HepG2 (cell line): Measurements from ENCODE around the gene TBC1D14. TPM values are rescaled to one million over a fixed set of nuclear protein-coding genes. Genes with fewer than 3 reads are reported as not detected.

Experiments used
- ATAC-seq: fragments of 200-7000 bp; cut with Tn5 transposase; 3 replicates; pipeline ENCODE4 v1.9.1; 2020; ENCODE audit warnings: mild to moderate bottlenecking, moderate library complexity
- BruUV-seq: library from RNA; stranded (reverse); fragments of 400-500 nt; replicated peaks from 2 replicates; lab custom pipeline; 2021; lab: Mats Ljungman, UMichigan
- CTCF ChIA-PET: fragments of 300-600 bp; formaldehyde crosslinking; extraction: SDS; loops from one replicate; lab custom pipeline; 2021; ENCODE audit warnings: low total read pairs, inconsistent platforms, low intra/inter-chr PET ratio; lab: Yijun Ruan, JAX
- POLR2A ChIA-PET: fragments of 350-600 bp; sonication (Branson Sonifier 250); formaldehyde crosslinking; loops from one replicate; lab custom pipeline; 2020; ENCODE audit warnings: antibody characterized with exemption, inconsistent platforms; lab: Yijun Ruan, JAX
- DNase-seq: peaks from one replicate; pipeline ENCODE4 v3.0.0-alpha.2; 2015; ENCODE audit warnings: low spot score
- FAIRE-seq: peaks from 3 replicates; lab custom pipeline; 2011; peaks lifted over from hg19 to GRCh38; lab: Jason Lieb, UNC
- H2AFZ ChIP-seq: one replicate; pipeline ENCODE4 v1.6.1; 2011; ENCODE audit warnings: low read length, inconsistent platforms
- H3K27ac ChIP-seq: fragments of 300-600 bp; 3 replicates; pipeline ENCODE4 v1.8.0; 2011; ENCODE audit warnings: mixed run types, mild to moderate bottlenecking, mixed read lengths, low read length, inconsistent platforms; ENCODE audit not compliant: insufficient read depth; ENCODE audit errors: extremely low read length
- H3K27me3 ChIP-seq, 2 experiments: fragments of 200-600 bp in 1 of 2; 2 replicates in 1 of 2; 3 replicates in 1 of 2; pipeline versions ENCODE4 v1.6.0 to v1.8.0; 2011; ENCODE audit warnings: low read length in 2 of 2, mild to moderate bottlenecking in 2 of 2, moderate library complexity in 2 of 2, inconsistent platforms in 1 of 2; ENCODE audit not compliant: insufficient read depth in 2 of 2, control insufficient read depth in 1 of 2
- H3K36me3 ChIP-seq, 2 experiments: fragments of 200-600 bp in 1 of 2; replicated peaks in 1 of 2; 2 replicates in 1 of 2; 3 replicates in 1 of 2; pipeline versions ENCODE4 v1.5.1 to v1.8.0; 2011; ENCODE audit warnings: low read length in 2 of 2, inconsistent platforms in 1 of 2; ENCODE audit not compliant: insufficient read depth in 2 of 2, control insufficient read depth in 1 of 2
- H3K4me1 ChIP-seq: 2 replicates; pipeline ENCODE4 v1.5.1; 2012; ENCODE audit warnings: low read length, inconsistent platforms; ENCODE audit not compliant: insufficient read depth
- H3K4me2 ChIP-seq: 2 replicates; pipeline ENCODE4 v1.6.0; 2011; ENCODE audit warnings: low read depth, low read length, inconsistent platforms
- H3K4me3 ChIP-seq, 3 experiments: fragments of 200-600 bp in 1 of 3; sonication (generic), shearing (Covaris generic) in 1 of 3; replicated peaks in 1 of 3; 2 replicates each; pipeline ENCODE4 v1.5.1; 2011 to 2016; ENCODE audit warnings: low read length in 3 of 3, inconsistent platforms in 2 of 3, low read depth in 2 of 3, mild to moderate bottlenecking in 2 of 3, control low read depth in 1 of 3, mixed read lengths in 1 of 3; ENCODE audit not compliant: insufficient read depth in 1 of 3
- H3K79me2 ChIP-seq: one replicate; pipeline ENCODE4 v1.6.1; 2011; ENCODE audit warnings: low read length, inconsistent platforms; ENCODE audit not compliant: insufficient read depth
- H3K9ac ChIP-seq: 2 replicates; pipeline ENCODE4 v1.6.0; 2011; ENCODE audit warnings: mild to moderate bottlenecking, low read depth, low read length, inconsistent platforms; ENCODE audit not compliant: insufficient read depth
- H3K9me3 ChIP-seq: 2 replicates; pipeline ENCODE4 v1.5.1; 2012; ENCODE audit warnings: mild to moderate bottlenecking, low read length
- H4K20me1 ChIP-seq: 2 replicates; pipeline ENCODE4 v1.6.0; 2011; ENCODE audit warnings: inconsistent platforms, mild to moderate bottlenecking, low read length, moderate library complexity; ENCODE audit not compliant: insufficient read depth
- DMAP1 ChIP-seq: IDR thresholded peaks from 2 replicates; pipeline ENCODE4 v1.6.1; 2016
- SKIL ChIP-seq: sonication (generic); formaldehyde crosslinking; IDR thresholded peaks from 2 replicates; pipeline ENCODE4 v1.8.0; 2022; ENCODE audit warnings: missing genetic modification reagents, mild to moderate bottlenecking, moderate library complexity, borderline replicate concordance
- SMYD3 ChIP-seq: sonication (generic); formaldehyde crosslinking; IDR thresholded peaks from 2 replicates; pipeline ENCODE4 v1.8.1; 2023; ENCODE audit warnings: mild to moderate bottlenecking, missing genetic modification reagents
- SYNCRIP ChIP-seq: fragments of 200-400 bp; formaldehyde crosslinking; IDR thresholded peaks from 2 replicates; pipeline ENCODE4 v1.6.1; 2018; ENCODE audit warnings: mild to moderate bottlenecking, low read depth, low read length; ENCODE audit not compliant: insufficient read depth
- ZFY ChIP-seq: sonication (generic); formaldehyde crosslinking; IDR thresholded peaks from 2 replicates; pipeline ENCODE4 v1.4.0; 2020; ENCODE audit warnings: missing genetic modification reagents
- ZNF460 ChIP-seq: sonication (generic); formaldehyde crosslinking; IDR thresholded peaks from 2 replicates; pipeline ENCODE4 v1.5.1; 2020; ENCODE audit warnings: missing genetic modification reagents, mild to moderate bottlenecking, borderline replicate concordance
- WGBS: methylation state at CpG from one replicate; pipeline ENCODE4 v1.1.6; 2017; ENCODE audit warnings: low lambda C conversion rate; 5-methylcytosine and 5-hydroxymethylcytosine counted together
- in situ Hi-C: cut with HindIII; loops from 2 replicates; pipeline ENCODE4 v1.10.0; 2017; ENCODE audit warnings: low pct_unique_long_range_greater_than_20kb; ENCODE audit not compliant: extremely low pct_ligation_motif_present
- intact Hi-C: fragments of 100-400 bp; cut with micrococcal nuclease; formaldehyde crosslinking; loops from one replicate; pipeline ENCODE4 v1.10.0; 2022; ENCODE audit not compliant: unreplicated experiment
- polyA plus RNA-seq, 8 experiments: library from polyadenylated mRNA; depleted of rRNA in 3 of 8; stranded (reverse) in 7 of 8; unstranded in 1 of 8; fragments of >200 nt; fragmentation: Illumina TruSeq in 4 of 8; extraction: Trizol in 4 of 8; gene quantifications; 2 replicates each; pipeline versions ENCODE4 v1.2.1 to v1.2.3, GENCODE V29; 2011 to 2016; ENCODE audit warnings: low read depth in 4 of 8, missing spikeins in 1 of 8, mixed read lengths in 1 of 8; ENCODE audit not compliant: insufficient read depth in 1 of 8
- total RNA-seq, 5 experiments: library from RNA; depleted of rRNA; stranded (reverse); fragments of >200 nt; fragmentation: Illumina TruSeq; extraction: Trizol; gene quantifications; 2 replicates each; pipeline ENCODE4 v1.2.3, GENCODE V29; 2016; ENCODE audit warnings: low read depth in 1 of 5
- TF ChIP-seq, protein P1 (sequence below): sonication (generic); formaldehyde crosslinking; IDR thresholded peaks from 2 replicates; pipeline ENCODE4 v1.5.0; 2020; ENCODE audit warnings: missing genetic modification reagents

TBC1D14 gene
- total and polyA plus RNA-seq, 2 of the 13 experiments (the other 11 are each of a cell fraction or from before 2014, with no cell fraction given) = 29.5 to 46.5 TPM

DNA sequence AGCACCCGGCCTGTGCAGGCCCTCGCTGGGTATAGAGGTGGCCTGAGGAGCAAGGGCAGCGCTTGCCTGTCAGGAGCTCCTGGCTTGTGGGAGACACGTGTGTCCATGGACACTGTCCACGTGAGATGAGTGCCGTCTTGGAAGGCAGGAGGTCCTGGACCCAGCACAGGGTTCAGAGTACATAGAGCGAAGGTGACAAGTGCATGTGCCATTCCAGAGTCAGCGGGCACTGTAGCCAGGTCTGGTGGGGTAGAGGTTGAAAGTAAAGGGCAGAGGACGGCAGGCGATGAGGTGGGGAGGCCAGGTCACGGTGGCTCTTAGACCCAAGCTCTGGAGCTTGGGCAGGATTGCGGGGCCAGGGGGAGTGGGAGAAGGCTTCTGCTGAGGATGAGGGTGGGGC is 105.2 kb downstream of the TBC1D14 start:
- H3K4me1 ChIP-seq = no peaks in the 10 kb centered on the region
- no peak overlapping the region for H3K4me2 ChIP-seq
- H3K36me3 ChIP-seq = peaks cover 20 to 76% of the 10 kb centered on the region in 2 experiments
- H4K20me1 ChIP-seq = no peaks in the 10 kb centered on the region
- H3K4me3 ChIP-seq = no peak overlapping the region
- no peak overlapping the region for H2AFZ ChIP-seq
- no peaks in the 10 kb centered on the region for H3K27me3 ChIP-seq
- in situ Hi-C loops (no loop called here), intact Hi-C loops (no loop called here)
- TF ChIP-seq, protein P1, sequence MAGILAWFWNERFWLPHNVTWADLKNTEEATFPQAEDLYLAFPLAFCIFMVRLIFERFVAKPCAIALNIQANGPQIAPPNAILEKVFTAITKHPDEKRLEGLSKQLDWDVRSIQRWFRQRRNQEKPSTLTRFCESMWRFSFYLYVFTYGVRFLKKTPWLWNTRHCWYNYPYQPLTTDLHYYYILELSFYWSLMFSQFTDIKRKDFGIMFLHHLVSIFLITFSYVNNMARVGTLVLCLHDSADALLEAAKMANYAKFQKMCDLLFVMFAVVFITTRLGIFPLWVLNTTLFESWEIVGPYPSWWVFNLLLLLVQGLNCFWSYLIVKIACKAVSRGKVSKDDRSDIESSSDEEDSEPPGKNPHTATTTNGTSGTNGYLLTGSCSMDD (CRISPR knock-in tag) = no peak
- TF ChIP-seq SYNCRIP (no peak), ZFY (CRISPR knock-in tag) (no peak), DMAP1 (CRISPR knock-in tag) (no peak), SKIL (CRISPR knock-in tag) (no peak), ZNF460 (CRISPR knock-in tag) (no peak), SMYD3 (CRISPR knock-in tag) (no peak)
- no peak overlapping the region for H3K9ac ChIP-seq
- ChIA-PET POLR2A (no interaction called here), CTCF (no interaction called here)
- no peak overlapping the region for H3K27ac ChIP-seq
- no TSS peak for BruUV-seq
- 94% methylated on average over 12 of the region's 12 CpGs for WGBS
- H3K9me3 ChIP-seq = no peaks in the 10 kb centered on the region
- FAIRE-seq (no peak), DNase-seq (no peak), ATAC-seq (no peak)
- H3K79me2 ChIP-seq = no peaks in the 10 kb centered on the region
